ENCODE data around the gene UPF2. TPM values are rescaled to one million over a fixed set of nuclear protein-coding genes. Genes with fewer than 3 reads are reported as not detected.

Gene UPF2
- total and polyA plus RNA-seq, 2 of the 13 experiments (the other 11 are each of a cell fraction or from before 2014, with no cell fraction given), result 6.2 to 14.5 TPM

- TF ChIP-seq PATZ1 (CRISPR knock-in tag; IDR thresholded peaks at IDR 0.05), result 0 out of 2 replicates have a peak, but pooled peaks have one; percentile 30
- 0 out of 2 replicates have a peak, but pooled peaks have one; percentile 30 for TF ChIP-seq HNRNPL (IDR thresholded peaks at IDR 0.05; ENCODE audit: low read depth, low read length)
- no peak for TF ChIP-seq TIGD3 (CRISPR knock-in tag; IDR thresholded peaks at IDR 0.05; ENCODE audit: borderline replicate concordance)
- no peak for TF ChIP-seq ATF4 (CRISPR knock-in tag; IDR thresholded peaks at IDR 0.05)
- TF ChIP-seq ATF6 (CRISPR knock-in tag; conservative IDR thresholded peaks at IDR 0.05), result no peak
- TF ChIP-seq CCAR2 (optimal IDR thresholded peaks at IDR 0.05; ENCODE audit: low read depth, low read length), result no peak
- no peak for TF ChIP-seq ZNF414 (CRISPR knock-in tag; IDR thresholded peaks at IDR 0.05)
- no peak for TF ChIP-seq MXD4 (CRISPR knock-in tag; IDR thresholded peaks at IDR 0.05)
- TF ChIP-seq HDAC1 (CRISPR knock-in tag; IDR thresholded peaks at IDR 0.05), result peak; percentile 50; the same call in 1 of the 2 replicates
- TF ChIP-seq ZNF431 (CRISPR knock-in tag; IDR thresholded peaks at IDR 0.05; ENCODE audit: borderline replicate concordance, low read depth), result no peak
- no peak for TF ChIP-seq GPN1 (CRISPR knock-in tag; IDR thresholded peaks at IDR 0.05; ENCODE audit: borderline replicate concordance)
- TF ChIP-seq SPEN (CRISPR knock-in tag; IDR thresholded peaks at IDR 0.05; ENCODE audit: low read depth), result 0 out of 2 replicates have a peak, but pooled peaks have one; percentile 14
- no peak for TF ChIP-seq ZMYM3 (CRISPR knock-in tag; IDR thresholded peaks at IDR 0.05)
- no peak for TF ChIP-seq IKZF5 (CRISPR knock-in tag; IDR thresholded peaks at IDR 0.05)
- peak; percentile 50; the same call in 1 of the 2 replicates for TF ChIP-seq ZBTB21 (CRISPR knock-in tag; IDR thresholded peaks at IDR 0.05)
- peak; percentile 79 for TF ChIP-seq RARA (CRISPR knock-in tag; IDR thresholded peaks at IDR 0.05)
- TF ChIP-seq NAIF1 (CRISPR knock-in tag; IDR thresholded peaks at IDR 0.05; ENCODE audit: borderline replicate concordance), result no peak
- TF ChIP-seq ETV5 (CRISPR knock-in tag; IDR thresholded peaks at IDR 0.05; ENCODE audit: borderline replicate concordance), result peak; percentile 58; the same call in 1 of the 2 replicates
- TF ChIP-seq ZNF703 (CRISPR knock-in tag; IDR thresholded peaks at IDR 0.05; ENCODE audit: borderline replicate concordance), result no peak
Measured at GRCh38 chr10:11898372-11899066, 144.1 kb downstream of the UPF2 start (continued).
